Measurements from ENCODE around the gene NFATC3.

NFATC3 gene

GRCh38 chr16:68247932-68248331, 162.8 kb downstream of the NFATC3 start:
- no peak for DNase-seq (ENCODE audit: low spot score)

- DNase-seq (ENCODE audit: low spot score) = no peak
Measured at GRCh38 chr16:68249371-68249770, 164.2 kb downstream of the NFATC3 start.

- DNase-seq (ENCODE audit: low spot score) = no peak
Measured at GRCh38 chr16:68250951-68251350, 165.8 kb downstream of the NFATC3 start.

- no peak for DNase-seq (ENCODE audit: low spot score)
Measured at GRCh38 chr16:68251832-68252231, 166.7 kb downstream of the NFATC3 start.

GRCh38 chr16:68252383-68252782, 167.2 kb downstream of the NFATC3 start:
- no peak for DNase-seq (ENCODE audit: low spot score)

GRCh38 chr16:68253721-68254120, 168.6 kb downstream of the NFATC3 start:
- no peak for DNase-seq (ENCODE audit: low spot score)

GRCh38 chr16:68255712-68256111, 170.5 kb downstream of the NFATC3 start:
- no peak for DNase-seq (ENCODE audit: low spot score)

GRCh38 chr16:68257251-68257905, 172.2 kb downstream of the NFATC3 start:
- DNase-seq (ENCODE audit: low spot score) = peak; percentile 39

GRCh38 chr16:68257906-68258800, 173.0 kb downstream of the NFATC3 start:
- no peak for DNase-seq (ENCODE audit: low spot score)

GRCh38 chr16:68259007-68259825, 174.0 kb downstream of the NFATC3 start:
- DNase-seq (ENCODE audit: low spot score) = no peak

GRCh38 chr16:68263559-68264127, 178.5 kb downstream of the NFATC3 start:
- no peak for DNase-seq (ENCODE audit: low spot score)

GRCh38 chr16:68264128-68265077, 179.2 kb downstream of the NFATC3 start, which contains the start of gene SLC7A6:
Gene SLC7A6, plus strand, starts transcription at chr16:68264526. Its CDS starts 10,201 bp downstream, at chr16:68274727.
- peak; percentile 75 for DNase-seq (ENCODE audit: low spot score)

GRCh38 chr16:68265078-68265920, 180.1 kb downstream of the NFATC3 start:
- peak; percentile 49 for DNase-seq (ENCODE audit: low spot score)

GRCh38 chr16:68267612-68268405, 182.6 kb downstream of the NFATC3 start:
- DNase-seq (ENCODE audit: low spot score) = no peak

GRCh38 chr16:68269793-68270192, 184.6 kb downstream of the NFATC3 start:
- DNase-seq (ENCODE audit: low spot score) = no peak

- DNase-seq (ENCODE audit: low spot score) = no peak
Measured at GRCh38 chr16:68270353-68270752, 185.2 kb downstream of the NFATC3 start.

- DNase-seq (ENCODE audit: low spot score) = peak; percentile 80
Measured at GRCh38 chr16:68272507-68273209, 187.5 kb downstream of the NFATC3 start.

- no peak for DNase-seq (ENCODE audit: low spot score)
Measured at GRCh38 chr16:68273459-68273858, 188.3 kb downstream of the NFATC3 start.

All from CD4-positive, alpha-beta T cell treated with Interleukin-6 at 100 ng/mL for 8 hours (primary cell).